AG09309 (cell line): Measurements from ENCODE around the gene ARL8B.

Source experiments
- DNase-seq: peaks from one replicate; pipeline ENCODE4 v3.0.0-alpha.2; 2010; ENCODE audit warnings: low read depth
- H3K4me3 ChIP-seq: 2 replicates; pipeline ENCODE4 v1.5.1; 2011; ENCODE audit warnings: mild to moderate bottlenecking, low read depth, low read length, moderate library complexity; ENCODE audit not compliant: control insufficient read depth
- CTCF ChIP-seq: IDR thresholded peaks from 2 replicates; pipeline ENCODE4 v1.5.1; 2011; ENCODE audit warnings: mild to moderate bottlenecking, low read depth, low read length, inconsistent platforms; ENCODE audit not compliant: insufficient read depth, control insufficient read depth; ENCODE audit errors: missing control alignments

The ARL8B gene

DNA sequence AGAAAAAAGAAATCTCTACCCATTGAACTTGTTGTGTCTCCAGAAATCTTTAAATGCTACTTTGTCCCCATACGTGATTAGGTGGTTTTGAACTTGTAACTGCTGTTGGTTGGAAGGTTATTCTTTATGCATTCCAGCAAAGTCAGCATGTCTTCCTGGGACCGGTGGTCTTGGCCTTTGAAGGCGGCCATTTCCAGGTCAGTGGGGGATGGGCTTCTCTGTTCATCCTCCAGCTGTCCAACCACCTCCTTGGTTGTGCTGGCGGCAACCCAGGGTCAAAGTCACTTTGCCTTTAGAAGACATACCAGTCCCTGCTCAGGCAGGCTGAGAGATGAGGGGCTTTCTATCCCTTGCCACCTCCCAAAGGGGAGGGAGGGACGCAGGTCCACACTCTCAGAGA lies 37.9 kb upstream of the ARL8B start:
- no peak for DNase-seq
- no peak for TF ChIP-seq CTCF
- no peak overlapping the region for H3K4me3 ChIP-seq

DNA sequence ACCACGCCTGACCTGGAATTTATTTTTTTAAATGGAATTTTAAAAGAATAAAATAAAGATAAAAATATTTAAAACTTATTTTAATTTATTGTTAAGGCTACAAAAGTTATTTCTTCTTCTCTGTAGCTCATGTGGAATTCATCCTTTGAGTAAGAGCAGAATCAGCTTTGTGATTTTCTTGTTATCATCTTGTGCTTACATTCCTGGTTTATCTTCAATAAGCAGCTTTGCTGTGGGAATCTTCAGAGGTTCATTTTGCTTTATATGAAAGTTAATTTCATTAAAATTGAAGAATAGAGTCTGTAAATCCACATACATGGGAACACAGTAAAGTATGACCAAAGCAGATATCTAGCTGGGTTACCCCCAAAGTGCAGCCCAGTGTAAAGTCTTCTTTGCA lies 35.4 kb upstream of the ARL8B start:
- no peak for DNase-seq
- no peak for TF ChIP-seq CTCF
- H3K4me3 ChIP-seq, result no peak overlapping the region

DNA sequence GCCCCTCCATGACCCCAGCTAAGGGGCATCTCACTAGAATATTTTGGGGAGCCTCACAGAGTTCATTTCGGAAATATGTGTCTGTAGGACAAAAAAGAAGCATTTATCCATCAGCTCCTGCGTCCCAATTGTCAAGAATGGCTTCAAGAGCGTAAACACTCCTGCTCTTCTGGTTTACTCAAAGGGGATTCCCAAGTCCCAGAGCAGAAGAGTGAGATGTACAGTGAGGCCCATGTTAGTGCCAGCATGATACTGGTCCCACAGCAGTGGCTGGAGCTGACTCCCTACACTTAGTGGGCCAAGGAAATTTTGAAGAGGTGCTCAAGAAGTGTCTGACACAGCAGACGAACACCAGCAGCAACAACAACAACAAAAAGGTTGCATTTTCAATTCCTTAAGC lies 34.9 kb upstream of the ARL8B start:
- DNase-seq, result no peak
- no peak overlapping the region for H3K4me3 ChIP-seq
- TF ChIP-seq CTCF, result no peak

DNA sequence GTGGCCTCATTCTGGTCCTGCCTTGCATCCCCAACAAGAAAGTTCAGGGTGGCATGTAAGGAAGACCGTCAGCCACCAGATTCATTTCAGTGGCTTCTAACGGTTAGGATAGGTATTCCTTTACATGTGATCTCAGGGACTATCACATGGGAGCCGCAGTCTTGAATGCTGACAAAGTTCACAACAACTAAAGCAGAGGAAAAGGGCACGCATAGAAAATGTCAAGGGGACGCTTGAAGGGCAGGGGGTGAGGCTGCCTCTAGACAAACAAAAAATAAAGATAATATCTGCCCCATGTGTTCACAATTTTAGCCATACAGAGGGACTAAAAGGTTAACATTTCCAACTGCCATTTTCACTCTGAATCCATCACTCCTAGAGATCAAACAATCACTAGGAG lies 31.9 kb upstream of the ARL8B start:
- DNase-seq, result no peak
- TF ChIP-seq CTCF, result no peak
- no peak overlapping the region for H3K4me3 ChIP-seq

- no peak for TF ChIP-seq CTCF
- DNase-seq, result no peak
- no peak overlapping the region for H3K4me3 ChIP-seq
Measured at GRCh38 chr3:5092018-5092417, 30.1 kb upstream of the ARL8B start.

DNA sequence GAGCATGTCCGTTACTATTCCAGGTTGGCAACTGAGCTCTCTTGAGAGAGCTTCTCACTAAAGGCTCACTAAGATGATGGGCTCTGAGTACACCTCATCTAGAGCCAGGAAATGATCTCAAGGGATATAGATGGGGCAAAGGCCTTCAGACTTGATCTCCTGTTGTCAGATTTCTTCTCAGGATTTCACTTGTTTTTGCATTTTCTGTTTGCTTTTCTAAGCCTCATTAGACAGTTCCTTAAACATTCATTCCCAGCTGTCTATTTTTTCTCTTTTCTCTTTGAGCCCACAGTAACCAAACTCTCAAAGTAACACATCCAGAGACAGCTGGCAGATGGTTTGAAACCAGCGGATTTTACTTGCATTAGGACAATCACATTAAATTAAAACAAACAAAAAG lies 28.4 kb upstream of the ARL8B start:
- no peak for DNase-seq
- H3K4me3 ChIP-seq, result no peak overlapping the region
- TF ChIP-seq CTCF, result no peak

- TF ChIP-seq CTCF, result no peak
- DNase-seq, result no peak
- H3K4me3 ChIP-seq, result no peak overlapping the region
Measured at GRCh38 chr3:5095886-5096285, 26.2 kb upstream of the ARL8B start.
